Breast epithelium (tissue), 4 donors: ENCODE measurements around the gene RIPK1. TPM values are rescaled to one million over a fixed set of nuclear protein-coding genes. Genes with fewer than 3 reads are reported as not detected.
"Not testable (repeated sequence)": the region's sequence is repeated elsewhere in the genome, so short reads cannot be mapped to it uniquely, and the experiment has no call there.

Experiments used
- DNase-seq, 2 donors: peaks; one replicate each; pipeline ENCODE4 v3.0.0-alpha.2; 2019; ENCODE audit warnings: low spot score in 2 of 2
- H3K27ac ChIP-seq, 2 donors: fragments of 200-600 bp; sonication (generic) in 1 of 2; one replicate each; pipeline ENCODE4 v1.5.1; 2016 to 2019; ENCODE audit warnings: mild to moderate bottlenecking in 1 of 2
- H3K27me3 ChIP-seq, 2 donors: fragments of 200-600 bp; sonication (generic) in 1 of 2; one replicate each; pipeline versions ENCODE4 v1.5.1 to v1.6.0; 2017 to 2019; ENCODE audit warnings: control low read depth in 1 of 2, mild to moderate bottlenecking in 1 of 2
- H3K36me3 ChIP-seq: fragments of 200-600 bp; one replicate; pipeline ENCODE4 v1.5.1; 2019
- H3K4me1 ChIP-seq, 2 donors: fragments of 200-600 bp; sonication (generic); one replicate each; pipeline ENCODE4 v1.5.1; 2016 to 2019; ENCODE audit warnings: control low read depth in 1 of 2
- H3K4me3 ChIP-seq, 3 donors: fragments of 200-600 bp; sonication (generic); 1 replicate in 2 of 3; 2 replicates in 1 of 3; pipeline ENCODE4 v1.5.1; 2016 to 2019; ENCODE audit warnings: mild to moderate bottlenecking in 3 of 3, moderate library complexity in 2 of 3
- H3K9me3 ChIP-seq, 2 donors: fragments of 200-600 bp; sonication (generic) in 1 of 2; one replicate each; pipeline ENCODE4 v1.5.1; 2016 to 2019; ENCODE audit warnings: control low read depth in 1 of 2
- CTCF ChIP-seq, 3 donors: fragments of 450-650 bp; IDR thresholded peaks; one replicate each; pipeline ENCODE4 v1.5.1; 2016 to 2017; ENCODE audit warnings: antibody characterized with exemption in 3 of 3, mild to moderate bottlenecking in 3 of 3, moderate library complexity in 3 of 3
- POLR2A ChIP-seq: fragments of 450-650 bp; IDR thresholded peaks from one replicate; pipeline ENCODE4 v1.6.1; 2016; ENCODE audit warnings: antibody characterized with exemption, mild to moderate bottlenecking, moderate library complexity
- POLR2AphosphoS5 ChIP-seq, 3 donors: sonication (generic); formaldehyde crosslinking; IDR thresholded peaks; one replicate each; pipeline ENCODE4 v1.6.1; 2017; ENCODE audit warnings: antibody characterized with exemption in 3 of 3
- intact Hi-C: fragments of 100-400 bp; cut with DNase I; formaldehyde crosslinking; loops from one replicate; pipeline ENCODE4 v1.15.1; 2023; ENCODE audit warnings: low total_unique reads
- total RNA-seq, 3 donors: library from RNA; depleted of rRNA; stranded (reverse); fragments of >200 nt; gene quantifications; one replicate each; pipeline ENCODE4 v1.1.0, GENCODE V29; 2016

The RIPK1 gene
- total RNA-seq, 3 donors from 2014 or later: 23.8 to 38.9 (median 26.2) TPM

GRCh38 chr6:3133515-3133914 is 65.2 kb downstream of the RIPK1 start:
- no peak overlapping the region for H3K4me3 ChIP-seq
- no peaks in the 10 kb centered on the region for H3K9me3 ChIP-seq
- no peaks in the 10 kb centered on the region for H3K4me1 ChIP-seq
- no peaks in the 10 kb centered on the region for H3K36me3 ChIP-seq
- H3K27me3 ChIP-seq: no peaks in the 10 kb centered on the region
- intact Hi-C loops: no loop called here
- H3K27ac ChIP-seq: no peak overlapping the region
- no peak for DNase-seq
- TF ChIP-seq POLR2A (no peak), POLR2AphosphoS5 (IDR thresholded peaks at IDR 0.05) (no peak), CTCF (IDR thresholded peaks at IDR 0.05) (no peak)

- Histone ChIP-seq H3K27ac (peak overlapping the region in 1 of 2 donors; percentile 25), H3K9me3 (no peaks in the 10 kb centered on the region), H3K4me3 (no peak overlapping the region), H3K4me1 (no peaks in the 10 kb centered on the region), H3K36me3 (no peaks in the 10 kb centered on the region), H3K27me3 (no peaks in the 10 kb centered on the region)
- DNase-seq: no peak
- no peak for TF ChIP-seq POLR2A
- TF ChIP-seq CTCF (IDR thresholded peaks at IDR 0.05): no peak
- TF ChIP-seq POLR2AphosphoS5 (IDR thresholded peaks at IDR 0.05): no peak
- intact Hi-C loops: no loop called here
Measured at GRCh38 chr6:3135668-3136291, 67.5 kb downstream of the RIPK1 start.

GRCh38 chr6:3136292-3137011 is 68.2 kb downstream of the RIPK1 start:
- H3K27me3 ChIP-seq: no peaks in the 10 kb centered on the region
- TF ChIP-seq CTCF (IDR thresholded peaks at IDR 0.05) (no peak), POLR2AphosphoS5 (IDR thresholded peaks at IDR 0.05) (no peak)
- no peaks in the 10 kb centered on the region for H3K4me1 ChIP-seq
- H3K27ac ChIP-seq: peak overlapping the region in 1 of 2 donors; percentile 25
- intact Hi-C loops: no loop called here
- no peaks in the 10 kb centered on the region for H3K9me3 ChIP-seq
- H3K4me3 ChIP-seq: no peak overlapping the region
- no peak for DNase-seq
- no peaks in the 10 kb centered on the region for H3K36me3 ChIP-seq

- Histone ChIP-seq H3K9me3 (no peaks in the 10 kb centered on the region), H3K27me3 (no peaks in the 10 kb centered on the region), H3K4me3 (no peak overlapping the region), H3K4me1 (no peaks in the 10 kb centered on the region), H3K27ac (no peak overlapping the region), H3K36me3 (no peaks in the 10 kb centered on the region)
- intact Hi-C loops: no loop called here
- no peak for TF ChIP-seq CTCF (IDR thresholded peaks at IDR 0.05)
- no peak for TF ChIP-seq POLR2A
- no peak for TF ChIP-seq POLR2AphosphoS5 (IDR thresholded peaks at IDR 0.05)
- DNase-seq: no peak
Measured at GRCh38 chr6:3137057-3137777, 68.9 kb downstream of the RIPK1 start.

- DNase-seq, H3K4me3 ChIP-seq, H3K9me3 ChIP-seq, H3K4me1 ChIP-seq, intact Hi-C loops, H3K36me3 ChIP-seq, H3K27ac ChIP-seq, H3K27me3 ChIP-seq: not testable (repeated sequence)
Measured at GRCh38 chr6:3137873-3138272, 69.6 kb downstream of the RIPK1 start.
